Left lung (tissue), 10 donors: Measurements from ENCODE around the gene MSH6. TPM values are rescaled to one million over a fixed set of nuclear protein-coding genes. Genes with fewer than 3 reads are reported as not detected.

Experiments
- ATAC-seq: fragments of 200-7000 bp; cut with Tn5 transposase; one replicate; pipeline ENCODE4 v1.9.1; 2020; ENCODE audit warnings: moderate library complexity
- DNase-seq, 4 donors: peaks; one replicate each; pipeline ENCODE4 v3.0.0-alpha.2; 2013 to 2020
- H3K27ac ChIP-seq, 2 donors: fragments of 200-600 bp; sonication (generic) in 1 of 2; one replicate each; pipeline versions ENCODE4 v1.5.0 to v1.8.0; 2020 to 2021
- H3K27me3 ChIP-seq, 2 donors: fragments of 200-600 bp; sonication (generic) in 1 of 2; one replicate each; pipeline versions ENCODE4 v1.5.0 to v1.8.0; 2020 to 2021
- H3K36me3 ChIP-seq, 2 donors: fragments of 200-600 bp; sonication (generic) in 1 of 2; one replicate each; pipeline versions ENCODE4 v1.5.0 to v1.8.0; 2020 to 2021
- H3K4me1 ChIP-seq, 2 donors: fragments of 200-600 bp; one replicate each; pipeline ENCODE4 v1.8.0; 2021
- H3K4me3 ChIP-seq, 2 donors: fragments of 200-600 bp; sonication (generic) in 1 of 2; one replicate each; pipeline versions ENCODE4 v1.5.0 to v1.8.0; 2020 to 2021; ENCODE audit warnings: mild to moderate bottlenecking in 1 of 2
- H3K9me3 ChIP-seq, 2 donors: fragments of 200-600 bp; sonication (generic) in 1 of 2; one replicate each; pipeline versions ENCODE4 v1.5.0 to v1.8.0; 2020 to 2021
- intact Hi-C, 2 donors: fragments of 100-400 bp; cut with DNase I; formaldehyde crosslinking; loops; one replicate each; pipeline versions ENCODE4 v1.11.2 to v1.14.2; 2022
- polyA plus RNA-seq, 6 donors: library from polyadenylated mRNA; unstranded; fragments of 120-200 nt; gene quantifications; one replicate each; pipeline ENCODE4 v1.2.1, GENCODE V29; 2013; ENCODE audit not compliant: insufficient read length in 6 of 6
- total RNA-seq, 2 donors: library from RNA; stranded (reverse); fragmentation: NEBNext Ultra II Directional; extraction: Animal tissue kit (Norgen Biotek cat#: 25700); gene quantifications; one replicate each; pipeline ENCODE4 v1.2.1, GENCODE V29; 2021
- TF ChIP-seq, protein P1 (sequence below), 2 donors: fragments of 200-600 bp; sonication (generic) in 1 of 2; IDR thresholded peaks; one replicate each; pipeline versions ENCODE4 v1.5.0 to v1.8.0; 2021; ENCODE audit warnings: antibody characterized with exemption in 2 of 2
- donor health status: DM: no; HTN: yes; CAD: no.
- donor health status: DM: no; HTN: no; CAD: no.

The MSH6 gene
- total and polyA plus RNA-seq, 8 donors: 48.2 to 90.1 (median 73.0) TPM

DNA sequence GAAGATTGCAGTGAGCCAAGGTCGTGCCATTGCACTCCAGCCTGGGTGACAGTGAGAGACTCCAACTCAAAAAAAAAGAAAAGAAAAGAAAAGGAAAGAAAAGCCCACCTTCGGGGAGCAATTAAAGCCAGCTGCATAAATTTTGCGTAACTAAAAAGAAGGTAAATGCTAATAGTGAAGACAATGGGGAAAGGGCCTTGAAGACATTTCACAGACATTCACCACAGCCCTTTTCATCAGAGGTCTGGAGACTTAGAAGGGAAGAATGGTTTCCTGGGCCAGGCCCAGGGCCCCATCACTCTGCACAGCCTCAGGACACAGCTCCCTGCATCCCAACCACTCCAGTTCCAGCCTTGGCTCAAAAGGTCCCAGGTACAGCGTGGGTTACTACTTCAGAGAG lies 35.1 kb upstream of the MSH6 start:
- H3K27ac ChIP-seq: no peak overlapping the region
- intact Hi-C loops: no loop called here
- ATAC-seq (no peak), DNase-seq (no peak)
- peaks cover 0 to 3% of the 10 kb centered on the region in 2 donors for H3K4me1 ChIP-seq
- no peaks in the 10 kb centered on the region for H3K36me3 ChIP-seq
- TF ChIP-seq, protein P1, sequence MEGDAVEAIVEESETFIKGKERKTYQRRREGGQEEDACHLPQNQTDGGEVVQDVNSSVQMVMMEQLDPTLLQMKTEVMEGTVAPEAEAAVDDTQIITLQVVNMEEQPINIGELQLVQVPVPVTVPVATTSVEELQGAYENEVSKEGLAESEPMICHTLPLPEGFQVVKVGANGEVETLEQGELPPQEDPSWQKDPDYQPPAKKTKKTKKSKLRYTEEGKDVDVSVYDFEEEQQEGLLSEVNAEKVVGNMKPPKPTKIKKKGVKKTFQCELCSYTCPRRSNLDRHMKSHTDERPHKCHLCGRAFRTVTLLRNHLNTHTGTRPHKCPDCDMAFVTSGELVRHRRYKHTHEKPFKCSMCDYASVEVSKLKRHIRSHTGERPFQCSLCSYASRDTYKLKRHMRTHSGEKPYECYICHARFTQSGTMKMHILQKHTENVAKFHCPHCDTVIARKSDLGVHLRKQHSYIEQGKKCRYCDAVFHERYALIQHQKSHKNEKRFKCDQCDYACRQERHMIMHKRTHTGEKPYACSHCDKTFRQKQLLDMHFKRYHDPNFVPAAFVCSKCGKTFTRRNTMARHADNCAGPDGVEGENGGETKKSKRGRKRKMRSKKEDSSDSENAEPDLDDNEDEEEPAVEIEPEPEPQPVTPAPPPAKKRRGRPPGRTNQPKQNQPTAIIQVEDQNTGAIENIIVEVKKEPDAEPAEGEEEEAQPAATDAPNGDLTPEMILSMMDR (IDR thresholded peaks at IDR 0.05): no peak
- no peaks in the 10 kb centered on the region for H3K27me3 ChIP-seq
- peaks cover 0 to 27% of the 10 kb centered on the region in 2 donors for H3K9me3 ChIP-seq
- H3K4me3 ChIP-seq: no peak overlapping the region

DNA sequence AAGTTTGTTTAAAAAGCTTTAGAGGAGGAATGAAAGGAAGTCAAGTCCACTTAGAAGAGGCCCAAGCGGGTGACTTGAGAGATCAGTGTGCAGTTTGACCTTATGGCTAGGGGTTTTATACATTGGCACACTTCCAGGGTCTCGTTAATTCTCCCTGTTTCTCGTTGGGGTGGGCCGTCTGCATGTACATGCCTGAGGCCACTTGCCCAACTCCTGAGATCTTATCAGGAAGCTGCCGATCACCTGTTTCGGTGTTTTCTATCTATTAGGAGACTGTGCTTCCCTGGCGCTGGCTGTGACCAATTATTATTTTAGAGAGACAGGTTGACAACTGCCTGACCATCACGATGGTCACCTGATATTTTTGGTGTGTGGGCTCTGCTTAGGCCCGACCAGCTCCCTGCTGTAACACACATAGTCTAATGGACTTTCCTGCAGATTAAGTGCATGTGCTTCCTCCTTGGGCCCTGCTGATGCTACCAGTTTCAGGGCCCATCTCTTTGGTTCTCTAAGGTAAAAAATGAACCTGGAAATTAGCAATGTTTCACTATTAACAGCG lies 31.0 kb upstream of the MSH6 start:
- H3K27ac ChIP-seq: peak overlapping the region in 1 of 2 donors; percentile 44
- peaks cover 0 to 3% of the 10 kb centered on the region in 2 donors for H3K4me1 ChIP-seq
- DNase-seq (no peak), ATAC-seq (peak; percentile 14)
- TF ChIP-seq, protein P1 (IDR thresholded peaks at IDR 0.05): no peak
- H3K4me3 ChIP-seq: no peak overlapping the region
- no peaks in the 10 kb centered on the region for H3K27me3 ChIP-seq
- no peaks in the 10 kb centered on the region for H3K36me3 ChIP-seq
- H3K9me3 ChIP-seq: peaks cover 0 to 22% of the 10 kb centered on the region in 2 donors
- intact Hi-C loops: no loop called here

DNA sequence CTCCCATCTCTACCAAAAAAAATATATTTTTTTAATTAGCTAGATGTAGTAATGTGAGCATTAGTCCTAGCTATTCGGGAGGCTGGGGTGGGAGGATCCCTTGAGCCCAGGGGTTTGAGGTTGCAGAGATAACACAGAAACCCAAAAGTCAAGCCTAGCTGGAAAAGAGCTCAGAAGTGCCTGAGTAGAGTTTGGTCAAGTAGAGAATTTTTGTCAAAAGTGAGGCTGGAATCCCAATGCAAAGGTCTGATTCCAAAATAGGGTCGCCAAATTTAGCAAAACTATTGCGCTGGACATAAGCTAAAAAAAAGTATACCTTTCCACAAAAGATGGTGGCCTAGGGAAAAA lies 15.5 kb upstream of the MSH6 start:
- TF ChIP-seq, protein P1 (IDR thresholded peaks at IDR 0.05): no peak
- Histone ChIP-seq H3K27me3 (no peaks in the 10 kb centered on the region), H3K27ac (no peak overlapping the region), H3K9me3 (no peaks in the 10 kb centered on the region), H3K4me1 (no peaks in the 10 kb centered on the region), H3K4me3 (no peak overlapping the region), H3K36me3 (no peaks in the 10 kb centered on the region)
- no peak for DNase-seq
- ATAC-seq: no peak
- intact Hi-C loops: loop anchor here in 1 of 2 donors (5.0 kb wide), 1 partner anchor 330 kb away; no protein-coding TSS in a partner anchor

DNA sequence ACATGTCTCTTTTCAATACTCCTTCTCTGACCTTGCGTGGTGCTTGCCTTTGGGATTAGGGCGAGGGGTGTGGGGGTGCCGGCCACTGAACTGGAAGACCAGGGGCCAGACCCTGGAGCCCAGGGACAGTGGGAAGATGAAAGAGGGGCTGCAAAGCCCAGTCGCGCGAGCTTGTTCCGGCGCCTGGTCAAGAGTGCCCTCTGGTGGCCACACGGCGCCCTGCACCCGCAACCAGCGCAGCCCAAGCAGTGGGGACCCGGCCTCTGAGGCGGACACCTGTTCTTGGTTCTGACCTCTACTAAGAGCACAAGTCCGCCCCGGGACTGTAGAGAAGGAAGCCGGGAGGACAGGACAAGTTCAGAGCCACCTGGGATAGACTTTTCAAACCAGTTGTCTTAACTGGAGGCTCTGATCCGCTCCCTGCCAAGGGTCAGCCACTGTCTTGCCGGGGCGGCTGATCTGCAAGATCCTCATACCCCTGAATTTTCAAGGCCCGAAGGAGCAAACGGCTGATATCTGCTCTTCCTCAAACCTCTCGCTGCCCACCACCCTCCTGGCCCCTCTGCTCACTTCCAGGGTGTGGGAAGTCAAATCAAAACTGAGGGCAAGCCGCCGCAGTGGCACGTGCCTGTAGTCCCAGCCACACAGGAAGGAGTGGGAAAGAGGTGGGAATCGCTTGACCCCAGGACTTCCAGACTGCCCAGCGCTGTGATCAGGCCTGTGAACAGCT lies 14.9 kb upstream of the MSH6 start:
- H3K4me1 ChIP-seq: no peaks in the 10 kb centered on the region
- ATAC-seq (peak; percentile 96), DNase-seq (peak; percentile 26 to 95 (median 70))
- H3K36me3 ChIP-seq: no peaks in the 10 kb centered on the region
- TF ChIP-seq, protein P1 (IDR thresholded peaks at IDR 0.05): peak; percentile 98 to 99
- H3K27me3 ChIP-seq: no peaks in the 10 kb centered on the region
- intact Hi-C loops: loop anchor here in 1 of 2 donors (5.0 kb wide), 1 partner anchor 331 kb away; no protein-coding TSS in a partner anchor
- no peaks in the 10 kb centered on the region for H3K9me3 ChIP-seq
- no peak overlapping the region for H3K4me3 ChIP-seq
- no peak overlapping the region for H3K27ac ChIP-seq

DNA sequence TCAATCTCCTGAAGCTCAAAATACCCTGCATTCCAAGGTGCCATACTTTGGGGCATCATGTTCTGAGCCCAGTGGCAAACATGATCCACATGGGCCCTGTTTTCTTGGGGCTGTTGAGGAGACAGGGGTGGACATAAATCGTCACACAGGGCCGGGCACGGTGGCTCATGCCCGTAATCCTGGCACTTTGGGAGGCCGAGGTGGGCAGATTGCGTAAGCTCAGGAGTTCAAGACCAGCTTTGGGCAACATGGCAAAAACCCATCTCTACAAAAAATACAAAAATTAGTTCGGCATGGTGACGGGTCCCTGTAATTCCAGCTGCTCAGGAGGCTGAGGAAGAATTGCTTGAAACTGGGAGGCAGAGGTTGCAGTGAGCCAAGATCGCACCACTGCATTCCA lies 13.6 kb upstream of the MSH6 start:
- H3K4me3 ChIP-seq: no peak overlapping the region
- DNase-seq: no peak
- no peak overlapping the region for H3K27ac ChIP-seq
- H3K9me3 ChIP-seq: no peaks in the 10 kb centered on the region
- no peaks in the 10 kb centered on the region for H3K36me3 ChIP-seq
- TF ChIP-seq, protein P1 (IDR thresholded peaks at IDR 0.05): no peak
- no peaks in the 10 kb centered on the region for H3K4me1 ChIP-seq
- no peaks in the 10 kb centered on the region for H3K27me3 ChIP-seq
- intact Hi-C loops: loop anchor here in 1 of 2 donors (5.0 kb wide), 1 partner anchor 332 kb away; no protein-coding TSS in a partner anchor
- no peak for ATAC-seq
